IMR-90 (cell line): ENCODE data around the gene CTNNA1.
"Not testable (repeated sequence)": the region's sequence is repeated elsewhere in the genome, so short reads cannot be mapped to it uniquely, and the experiment has no call there.

Source experiments
- CEBPB ChIP-seq: IDR thresholded peaks from 2 replicates; pipeline ENCODE4 v1.6.1; 2012; ENCODE audit warnings: low read depth, low read length, improper control_type of control experiment
- CHD1 ChIP-seq: IDR thresholded peaks from 2 replicates; pipeline ENCODE4 v1.6.1; 2012; ENCODE audit warnings: low read depth, low read length, improper control_type of control experiment
- MAZ ChIP-seq: IDR thresholded peaks from 2 replicates; pipeline ENCODE4 v1.6.1; 2012; ENCODE audit warnings: low read depth, mild to moderate bottlenecking, low read length, improper control_type of control experiment, moderate library complexity, borderline replicate concordance
- MXI1 ChIP-seq: IDR thresholded peaks from 2 replicates; pipeline ENCODE4 v1.6.1; 2012; ENCODE audit warnings: low read depth, mild to moderate bottlenecking, low read length, moderate library complexity, borderline replicate concordance
- POLR2A ChIP-seq: IDR thresholded peaks from 2 replicates; pipeline ENCODE4 v1.6.1; 2012; ENCODE audit warnings: mild to moderate bottlenecking, low read depth, low read length
- RAD21 ChIP-seq: IDR thresholded peaks from 2 replicates; pipeline ENCODE4 v1.6.1; 2012; ENCODE audit warnings: low read length, improper control_type of control experiment
- RFX5 ChIP-seq: IDR thresholded peaks from 2 replicates; pipeline ENCODE4 v1.8.0; 2012; ENCODE audit warnings: low read depth, mild to moderate bottlenecking, low read length, moderate library complexity
- SMC3 ChIP-seq: fragments of 150-350 bp; IDR thresholded peaks from 2 replicates; pipeline ENCODE4 v1.6.1; 2016; ENCODE audit warnings: low read depth, mild to moderate bottlenecking, antibody characterized with exemption, low read length, moderate library complexity
- TF ChIP-seq, protein P1 (sequence below): conservative IDR thresholded peaks from 2 replicates; pipeline ENCODE4 v1.5.1; 2012; ENCODE audit warnings: mild to moderate bottlenecking, low read depth, low read length, improper control_type of control experiment

DNA sequence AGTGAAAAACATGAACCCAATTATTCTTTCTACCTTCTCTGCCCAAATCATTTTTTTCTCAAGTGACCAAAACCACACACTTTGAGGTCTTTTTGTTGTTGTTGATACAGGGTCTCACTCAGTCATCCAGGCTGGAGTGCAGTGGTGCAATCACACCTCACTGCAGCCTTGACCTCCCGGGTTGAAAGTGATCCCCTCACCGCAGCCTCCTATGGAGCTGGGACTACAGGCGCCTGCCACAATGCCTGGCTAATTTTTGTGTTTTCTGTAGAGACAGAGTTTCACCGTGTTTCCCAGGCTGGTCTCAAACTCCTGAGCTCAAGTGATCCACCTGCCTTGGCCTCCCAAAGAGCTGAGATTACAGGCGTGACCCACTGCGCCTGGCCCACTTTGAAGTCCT, 8.4 kb downstream of the CTNNA1 start:
- TF ChIP-seq RFX5, MAZ, RAD21, POLR2A, SMC3, MXI1, CEBPB, CHD1: not testable (repeated sequence)
- TF ChIP-seq, protein P1, sequence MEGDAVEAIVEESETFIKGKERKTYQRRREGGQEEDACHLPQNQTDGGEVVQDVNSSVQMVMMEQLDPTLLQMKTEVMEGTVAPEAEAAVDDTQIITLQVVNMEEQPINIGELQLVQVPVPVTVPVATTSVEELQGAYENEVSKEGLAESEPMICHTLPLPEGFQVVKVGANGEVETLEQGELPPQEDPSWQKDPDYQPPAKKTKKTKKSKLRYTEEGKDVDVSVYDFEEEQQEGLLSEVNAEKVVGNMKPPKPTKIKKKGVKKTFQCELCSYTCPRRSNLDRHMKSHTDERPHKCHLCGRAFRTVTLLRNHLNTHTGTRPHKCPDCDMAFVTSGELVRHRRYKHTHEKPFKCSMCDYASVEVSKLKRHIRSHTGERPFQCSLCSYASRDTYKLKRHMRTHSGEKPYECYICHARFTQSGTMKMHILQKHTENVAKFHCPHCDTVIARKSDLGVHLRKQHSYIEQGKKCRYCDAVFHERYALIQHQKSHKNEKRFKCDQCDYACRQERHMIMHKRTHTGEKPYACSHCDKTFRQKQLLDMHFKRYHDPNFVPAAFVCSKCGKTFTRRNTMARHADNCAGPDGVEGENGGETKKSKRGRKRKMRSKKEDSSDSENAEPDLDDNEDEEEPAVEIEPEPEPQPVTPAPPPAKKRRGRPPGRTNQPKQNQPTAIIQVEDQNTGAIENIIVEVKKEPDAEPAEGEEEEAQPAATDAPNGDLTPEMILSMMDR = not testable (repeated sequence)
